SK-N-SH (cell line): Measurements from ENCODE around the gene KLHDC7B. TPM values are rescaled to one million over a fixed set of nuclear protein-coding genes. Genes with fewer than 3 reads are reported as not detected.

ENCODE experiments used
- CTCF ChIA-PET: fragments of 300-600, 350-600 bp; formaldehyde crosslinking; extraction: SDS; loops from one replicate; lab custom pipeline; 2021; lab: Yijun Ruan, JAX
- POLR2A ChIA-PET: fragments of 350-600 bp; sonication (Branson Sonifier 250); formaldehyde crosslinking; extraction: SDS; loops from one replicate; lab custom pipeline; 2020; ENCODE audit warnings: antibody characterized with exemption, inconsistent platforms; lab: Yijun Ruan, JAX
- DNase-seq: peaks from one replicate; pipeline ENCODE4 v3.0.0; 2012
- H2AFZ ChIP-seq: fragments of 200-600 bp; sonication (generic); 2 replicates; pipeline ENCODE4 v1.8.1; 2016; ENCODE audit warnings: antibody characterized with exemption, mild to moderate bottlenecking, low read depth
- H3F3A ChIP-seq: fragments of 200-600 bp; sonication (generic); replicated peaks from 2 replicates; pipeline ENCODE3; 2016; ENCODE audit warnings: antibody characterized with exemption, mild to moderate bottlenecking; ENCODE audit not compliant: insufficient read depth
- H3K27ac ChIP-seq, 2 experiments: fragments of 200-500 bp in 1 of 2; fragments of 200-600 bp in 1 of 2; sonication (Bioruptor generic) in 1 of 2; sonication (generic), shearing (Covaris generic) in 1 of 2; 2 replicates each; pipeline versions ENCODE4 v1.5.1 to v1.6.1; 2014 to 2016; ENCODE audit warnings: low read depth in 2 of 2, inconsistent platforms in 1 of 2, low read length in 1 of 2, mild to moderate bottlenecking in 1 of 2, mixed read lengths in 1 of 2
- H3K27me3 ChIP-seq: fragments of 200-600 bp; sonication (generic), shearing (Covaris generic); 2 replicates; pipeline ENCODE4 v1.6.1; 2016; ENCODE audit warnings: mixed run types; ENCODE audit not compliant: insufficient read depth
- H3K36me3 ChIP-seq, 2 experiments: fragments of 200-500 bp in 1 of 2; fragments of 200-600 bp in 1 of 2; sonication (Bioruptor generic) in 1 of 2; sonication (generic) in 1 of 2; replicated peaks in 1 of 2; 2 replicates each; pipeline versions ENCODE3 to v1.5.1; 2014 to 2016; ENCODE audit warnings: low read length in 1 of 2, mild to moderate bottlenecking in 1 of 2; ENCODE audit not compliant: insufficient read depth in 2 of 2, control insufficient read depth in 1 of 2
- H3K4me1 ChIP-seq, 2 experiments: fragments of 200-500 bp in 1 of 2; fragments of 200-600 bp in 1 of 2; sonication (Bioruptor generic) in 1 of 2; sonication (generic), shearing (Covaris generic) in 1 of 2; 2 replicates each; pipeline versions ENCODE4 v1.5.1 to v1.6.1; 2014 to 2016; ENCODE audit warnings: low read depth in 1 of 2, low read length in 1 of 2, mixed run types in 1 of 2; ENCODE audit not compliant: insufficient read depth in 2 of 2, control insufficient read depth in 1 of 2
- H3K4me2 ChIP-seq: fragments of 200-600 bp; sonication (generic), shearing (Covaris generic); 2 replicates; pipeline ENCODE4 v1.6.1; 2017; ENCODE audit warnings: mixed run types
- H3K4me3 ChIP-seq, 2 experiments: fragments of 200-500 bp in 1 of 2; fragments of 200-600 bp in 1 of 2; sonication (Bioruptor generic) in 1 of 2; sonication (generic), shearing (Covaris generic) in 1 of 2; 2 replicates each; pipeline versions ENCODE4 v1.5.1 to v1.8.1; 2014 to 2016; ENCODE audit warnings: low read depth in 2 of 2, inconsistent platforms in 1 of 2, low read length in 1 of 2, mild to moderate bottlenecking in 1 of 2, mixed read lengths in 1 of 2, moderate library complexity in 1 of 2
- H3K79me2 ChIP-seq: fragments of 200-600 bp; sonication (generic); 2 replicates; pipeline ENCODE4 v1.8.1; 2017; ENCODE audit warnings: mild to moderate bottlenecking; ENCODE audit not compliant: insufficient read depth
- H3K9ac ChIP-seq: fragments of 200-600 bp; sonication (generic); 2 replicates; pipeline ENCODE4 v1.6.1; 2017; ENCODE audit warnings: mixed run types
- H3K9me2 ChIP-seq: fragments of 200-600 bp; sonication (generic); 2 replicates; pipeline ENCODE4 v1.6.1; 2017; ENCODE audit warnings: mixed run types
- H3K9me3 ChIP-seq: fragments of 200-600 bp; sonication (generic); 2 replicates; pipeline ENCODE4 v1.6.1; 2017; ENCODE audit warnings: mixed run types, mild to moderate bottlenecking, moderate library complexity
- H4K20me1 ChIP-seq: fragments of 200-600 bp; sonication (generic); 2 replicates; pipeline ENCODE4 v1.6.1; 2017; ENCODE audit warnings: mild to moderate bottlenecking, mixed run types; ENCODE audit not compliant: insufficient read depth
- EZH2phosphoT487 ChIP-seq: fragments of 200-600 bp; sonication (generic); IDR thresholded peaks from 2 replicates; pipeline ENCODE4 v1.6.1; 2017; ENCODE audit warnings: low read depth, mixed run types, mild to moderate bottlenecking, antibody characterized with exemption, moderate library complexity, borderline replicate concordance
- FOXJ3 ChIP-seq: sonication (generic); formaldehyde crosslinking; IDR thresholded peaks from 2 replicates; pipeline ENCODE4 v1.5.1; 2020; ENCODE audit warnings: mild to moderate bottlenecking, missing genetic modification reagents
- FOXM1 ChIP-seq: IDR thresholded peaks from 2 replicates; pipeline ENCODE4 v1.4.0; 2012; ENCODE audit warnings: low read depth, mild to moderate bottlenecking
- GABPA ChIP-seq: IDR thresholded peaks from 2 replicates; pipeline ENCODE4 v1.4.0; 2012; ENCODE audit warnings: low read depth, mild to moderate bottlenecking
- GATA2 ChIP-seq: sonication (generic); formaldehyde crosslinking; IDR thresholded peaks from 2 replicates; pipeline ENCODE4 v1.5.0; 2020; ENCODE audit warnings: mild to moderate bottlenecking, missing genetic modification reagents
- IRF3 ChIP-seq: fragments of 150-350 bp; IDR thresholded peaks from 2 replicates; pipeline ENCODE4 v1.6.1; 2016; ENCODE audit warnings: mild to moderate bottlenecking, low read depth, low read length
- JUND ChIP-seq: IDR thresholded peaks from 2 replicates; pipeline ENCODE4 v1.4.0; 2012
- MXI1 ChIP-seq: IDR thresholded peaks from 2 replicates; pipeline ENCODE4 v1.6.1; 2012; ENCODE audit warnings: mild to moderate bottlenecking, low read depth, low read length, improper control_type of control experiment
- RAD21 ChIP-seq: IDR thresholded peaks from 2 replicates; pipeline ENCODE4 v1.6.1; 2012; ENCODE audit warnings: mild to moderate bottlenecking, low read length
- RXRA ChIP-seq: IDR thresholded peaks from 2 replicates; pipeline ENCODE4 v1.4.0; 2012; ENCODE audit warnings: low read depth, mild to moderate bottlenecking, borderline replicate concordance
- TAF1 ChIP-seq: IDR thresholded peaks from 2 replicates; pipeline ENCODE4 v1.6.1; 2012; ENCODE audit warnings: low read depth, mild to moderate bottlenecking, low read length, moderate library complexity, borderline replicate concordance
- WGBS: methylation state at CpG from one replicate; pipeline ENCODE4 v1.1.6; 2017; ENCODE audit warnings: low lambda C conversion rate; 5-methylcytosine and 5-hydroxymethylcytosine counted together
- polyA plus RNA-seq, 3 experiments: library from polyadenylated mRNA; depleted of rRNA; stranded (reverse); fragments of >200 nt; gene quantifications; 2 replicates each; pipeline ENCODE4 v1.2.3, GENCODE V29; 2012

The KLHDC7B gene
- polyA plus RNA-seq, 1 of the 3 experiments (the other 2 are of a cell fraction), result 0.07 TPM

- no peak for TF ChIP-seq IRF3
- TF ChIP-seq, all 33 proteins: peak for 0
Observed at GRCh38 chr22:50586416-50586815, 40.7 kb downstream of the KLHDC7B start (continued).

- Histone ChIP-seq H3K4me3 (no peak overlapping the region), H3K4me1 (peaks cover 0 to 6% of the 10 kb centered on the region in 2 experiments; a peak in 1 of 4 replicates), H3K27me3 (no peaks in the 10 kb centered on the region), H3F3A (no peaks in the 10 kb centered on the region), H3K79me2 (peaks cover 8% of the 10 kb centered on the region; the same call in 1 of the 2 replicates), H3K9me2 (no peaks in the 10 kb centered on the region), H3K9me3 (no peaks in the 10 kb centered on the region), H2AFZ (no peak overlapping the region), H3K36me3 (no peaks in the 10 kb centered on the region), H3K9ac (no peak overlapping the region), H4K20me1 (no peaks in the 10 kb centered on the region), H3K4me2 (no peak overlapping the region), H3K27ac (no peak overlapping the region)
- no peak for DNase-seq
- TF ChIP-seq MXI1 (no peak), RXRA (no peak), TAF1 (no peak), FOXJ3 (no peak), GATA2 (no peak)
- CTCF ChIA-PET, result interaction anchor here (1.2 to 2.9 kb wide), 2 partner anchors 24 to 33 kb away, joined by 3 to 13 read pairs; no protein-coding TSS in a partner anchor
- POLR2A ChIA-PET, result no interaction called here
- WGBS, result 97% methylated on average over 5 of the region's 5 CpGs
Observed at GRCh38 chr22:50587407-50587806, 41.7 kb downstream of the KLHDC7B start.

- Histone ChIP-seq H3K9ac (no peak overlapping the region), H3K9me3 (no peaks in the 10 kb centered on the region), H2AFZ (no peak overlapping the region), H3K27me3 (no peaks in the 10 kb centered on the region), H3K4me2 (no peak overlapping the region), H4K20me1 (no peaks in the 10 kb centered on the region), H3K4me3 (no peak overlapping the region), H3K36me3 (no peaks in the 10 kb centered on the region), H3K27ac (no peak overlapping the region), H3F3A (no peaks in the 10 kb centered on the region), H3K4me1 (peaks cover 0 to 4% of the 10 kb centered on the region in 2 experiments; a peak in 1 of 4 replicates), H3K9me2 (no peaks in the 10 kb centered on the region), H3K79me2 (no peaks in the 10 kb centered on the region)
- DNase-seq, result no peak
- TF ChIP-seq MXI1 (no peak), EZH2phosphoT487 (no peak), RAD21 (no peak), GABPA (no peak), IRF3 (no peak), FOXM1 (no peak), JUND (no peak), GATA2 (no peak)
- ChIA-PET CTCF (no interaction called here), POLR2A (no interaction called here)
- 71% methylated on average over 3 of the region's 3 CpGs for WGBS
Observed at GRCh38 chr22:50595189-50595588, 49.5 kb downstream of the KLHDC7B start.
